MM.1S (cell line): ENCODE results near the gene SHC1.

Source experiments
- DNase-seq: peaks from one replicate; pipeline ENCODE4 v3.0.0-alpha.2; 2015
- H2AFZ ChIP-seq: fragments of 300-600 bp; sonication (generic); 2 replicates; pipeline ENCODE4 v1.6.0; 2016; ENCODE audit warnings: antibody characterized with exemption, low read length
- H3F3A ChIP-seq: fragments of 300-600 bp; sonication (generic); 2 replicates; pipeline ENCODE4 v1.6.1; 2016; ENCODE audit warnings: mild to moderate bottlenecking, antibody characterized with exemption, low read length, moderate library complexity, mixed read lengths; ENCODE audit not compliant: insufficient read depth
- H3K27ac ChIP-seq: fragments of 300-600 bp; sonication (generic); 2 replicates; pipeline ENCODE4 v1.5.1; 2016; ENCODE audit warnings: mild to moderate bottlenecking, low read length
- H3K27me3 ChIP-seq: fragments of 300-600 bp; sonication (generic); replicated peaks from 2 replicates; pipeline ENCODE4 v1.6.0; 2016; ENCODE audit warnings: low read length; ENCODE audit not compliant: insufficient read depth
- H3K36me3 ChIP-seq: fragments of 300-600 bp; sonication (generic); replicated peaks from 2 replicates; pipeline ENCODE4 v1.6.1; 2016; ENCODE audit warnings: mild to moderate bottlenecking, low read length, mixed read lengths; ENCODE audit not compliant: insufficient read depth
- H3K4me1 ChIP-seq: fragments of 300-600 bp; sonication (generic); 2 replicates; pipeline ENCODE4 v1.6.1; 2016; ENCODE audit warnings: low read length, mixed read lengths
- H3K4me2 ChIP-seq: fragments of 300-600 bp; sonication (generic); 2 replicates; pipeline ENCODE4 v1.6.0; 2016; ENCODE audit warnings: low read depth, low read length
- H3K4me3 ChIP-seq: fragments of 300-600 bp; sonication (generic); 2 replicates; pipeline ENCODE4 v1.5.1; 2016; ENCODE audit warnings: low read length, mixed read lengths
- H3K79me2 ChIP-seq: fragments of 300-600 bp; sonication (generic); 2 replicates; pipeline ENCODE4 v1.6.1; 2016; ENCODE audit warnings: mixed run types, low read length, mixed read lengths
- H3K9ac ChIP-seq: fragments of 300-600 bp; sonication (generic); 2 replicates; pipeline ENCODE4 v1.6.1; 2016; ENCODE audit warnings: low read length, mixed read lengths
- H3K9me2 ChIP-seq: fragments of 300-600 bp; sonication (generic); replicated peaks from 2 replicates; pipeline ENCODE4 v1.6.1; 2016; ENCODE audit warnings: mild to moderate bottlenecking, low read length, mixed read lengths; ENCODE audit not compliant: insufficient read depth
- H3K9me3 ChIP-seq: fragments of 300-600 bp; sonication (generic); replicated peaks from 2 replicates; pipeline ENCODE4 v1.6.1; 2016; ENCODE audit warnings: mild to moderate bottlenecking, low read length, mixed read lengths; ENCODE audit not compliant: insufficient read depth
- H4K20me1 ChIP-seq: fragments of 300-600 bp; sonication (generic); 2 replicates; pipeline ENCODE4 v1.6.1; 2016; ENCODE audit warnings: mild to moderate bottlenecking, low read length, moderate library complexity, mixed read lengths; ENCODE audit not compliant: insufficient read depth
- CTCF ChIP-seq: fragments of 300-600 bp; sonication (generic); IDR thresholded peaks from 2 replicates; pipeline ENCODE4 v1.5.1; 2016; ENCODE audit warnings: antibody characterized with exemption, low read length, mixed read lengths
- EZH2 ChIP-seq: fragments of 300-600 bp; sonication (generic); optimal IDR thresholded peaks from 2 replicates; pipeline ENCODE3; 2017; ENCODE audit warnings: low read depth, mild to moderate bottlenecking, antibody characterized with exemption, low read length, mixed read lengths
- EZH2phosphoT487 ChIP-seq: fragments of 300-600 bp; sonication (generic); IDR thresholded peaks from 2 replicates; pipeline ENCODE4 v1.6.1; 2018; ENCODE audit warnings: antibody characterized with exemption, low read length

SHC1 gene

GRCh38 chr1:154948079-154948478, 22.5 kb downstream of the SHC1 start:
- Histone ChIP-seq H3K4me3 (no peak overlapping the region), H3K27me3 (no peaks in the 10 kb centered on the region), H4K20me1 (no peaks in the 10 kb centered on the region), H3K4me2 (peak overlapping the region; percentile 26; the same call in 1 of the 2 replicates), H3K9ac (peak overlapping the region; percentile 8; the same call in 1 of the 2 replicates), H3K9me2 (no peaks in the 10 kb centered on the region), H3F3A (peaks cover 81% of the 10 kb centered on the region), H3K36me3 (0 out of 2 replicates have a peak, but pooled peaks cover 5% of the 10 kb centered on the region), H3K27ac (peak overlapping the region; percentile 47; the same call in 1 of the 2 replicates), H3K4me1 (peaks cover 64% of the 10 kb centered on the region), H3K79me2 (peaks cover 80% of the 10 kb centered on the region), H2AFZ (no peak overlapping the region), H3K9me3 (no peaks in the 10 kb centered on the region)
- no peak for DNase-seq
- TF ChIP-seq EZH2phosphoT487 (no peak), EZH2 (no peak), CTCF (no peak)

- H3K9ac ChIP-seq: peak overlapping the region; percentile 89; the same call in 1 of the 2 replicates
- H3K4me1 ChIP-seq: peaks cover 79% of the 10 kb centered on the region
- H3F3A ChIP-seq: peaks cover 80% of the 10 kb centered on the region
- peak overlapping the region; percentile 91; the same call in 1 of the 2 replicates for H3K27ac ChIP-seq
- H3K4me2 ChIP-seq: peak overlapping the region; percentile 87
- no peak overlapping the region for H2AFZ ChIP-seq
- H4K20me1 ChIP-seq: no peaks in the 10 kb centered on the region
- TF ChIP-seq EZH2phosphoT487 (no peak), EZH2 (no peak), CTCF (no peak)
- no peaks in the 10 kb centered on the region for H3K9me3 ChIP-seq
- no peak for DNase-seq
- H3K27me3 ChIP-seq: no peaks in the 10 kb centered on the region
- H3K4me3 ChIP-seq: no peak overlapping the region
- H3K79me2 ChIP-seq: peaks cover 71% of the 10 kb centered on the region
- H3K9me2 ChIP-seq: no peaks in the 10 kb centered on the region
- 0 out of 2 replicates have a peak, but pooled peaks cover 5% of the 10 kb centered on the region for H3K36me3 ChIP-seq
Measured at GRCh38 chr1:154945962-154946850, 24.3 kb downstream of the SHC1 start.

- DNase-seq: no peak
- H4K20me1 ChIP-seq: no peaks in the 10 kb centered on the region
- H3K27ac ChIP-seq: peak overlapping the region; percentile 91
- TF ChIP-seq EZH2: no peak
- H2AFZ ChIP-seq: no peak overlapping the region
- H3K79me2 ChIP-seq: peaks cover 66% of the 10 kb centered on the region
- H3K4me2 ChIP-seq: peak overlapping the region; percentile 87
- no peaks in the 10 kb centered on the region for H3K9me2 ChIP-seq
- H3K36me3 ChIP-seq: no peaks in the 10 kb centered on the region
- H3K9ac ChIP-seq: peak overlapping the region; percentile 89
- H3K4me1 ChIP-seq: peaks cover 79% of the 10 kb centered on the region
- H3K4me3 ChIP-seq: peak overlapping the region; percentile 3; the same call in 1 of the 2 replicates
- H3K27me3 ChIP-seq: no peaks in the 10 kb centered on the region
- H3K9me3 ChIP-seq: no peaks in the 10 kb centered on the region
- H3F3A ChIP-seq: peaks cover 80% of the 10 kb centered on the region
Measured at GRCh38 chr1:154945160-154945961, 25.2 kb downstream of the SHC1 start.
